Body of pancreas (tissue), 4 donors: Measurements from ENCODE around the gene SMARCB1.

ENCODE experiments used
- POLR2A ChIP-seq, 3 donors: fragments of 450-650 bp; IDR thresholded peaks; one replicate each; pipeline ENCODE4 v1.6.1; 2016; ENCODE audit warnings: antibody characterized with exemption in 3 of 3, mild to moderate bottlenecking in 2 of 3
- TF ChIP-seq, protein P1 (sequence below), 7 experiments: fragments of 450-650 bp in 4 of 7; fragments of 200-600 bp in 3 of 7; sonication (generic) in 3 of 7; IDR thresholded peaks; one replicate each; pipeline ENCODE4 v1.5.1; 2016 to 2019; ENCODE audit warnings: antibody characterized with exemption in 7 of 7

DNA sequence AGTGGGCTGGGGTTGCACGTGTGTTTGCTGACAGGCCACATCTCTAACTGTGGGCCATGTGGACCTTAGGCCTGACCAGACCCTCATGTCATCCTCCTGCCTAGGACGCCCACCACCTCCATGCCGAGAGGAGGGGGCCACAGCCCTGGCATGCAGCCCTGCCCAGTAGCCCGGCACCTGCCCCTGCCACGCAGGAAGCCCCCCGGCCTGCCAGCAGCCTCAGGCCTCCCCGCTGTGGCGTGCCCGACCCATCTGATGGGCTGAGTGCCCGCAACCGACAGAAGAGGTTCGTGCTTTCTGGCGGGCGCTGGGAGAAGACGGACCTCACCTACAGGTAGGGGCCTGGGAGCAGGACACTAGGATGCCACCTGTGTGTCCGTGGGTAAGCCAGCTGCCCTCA, 7.7 kb upstream of the SMARCB1 start:
- TF ChIP-seq, protein P1, sequence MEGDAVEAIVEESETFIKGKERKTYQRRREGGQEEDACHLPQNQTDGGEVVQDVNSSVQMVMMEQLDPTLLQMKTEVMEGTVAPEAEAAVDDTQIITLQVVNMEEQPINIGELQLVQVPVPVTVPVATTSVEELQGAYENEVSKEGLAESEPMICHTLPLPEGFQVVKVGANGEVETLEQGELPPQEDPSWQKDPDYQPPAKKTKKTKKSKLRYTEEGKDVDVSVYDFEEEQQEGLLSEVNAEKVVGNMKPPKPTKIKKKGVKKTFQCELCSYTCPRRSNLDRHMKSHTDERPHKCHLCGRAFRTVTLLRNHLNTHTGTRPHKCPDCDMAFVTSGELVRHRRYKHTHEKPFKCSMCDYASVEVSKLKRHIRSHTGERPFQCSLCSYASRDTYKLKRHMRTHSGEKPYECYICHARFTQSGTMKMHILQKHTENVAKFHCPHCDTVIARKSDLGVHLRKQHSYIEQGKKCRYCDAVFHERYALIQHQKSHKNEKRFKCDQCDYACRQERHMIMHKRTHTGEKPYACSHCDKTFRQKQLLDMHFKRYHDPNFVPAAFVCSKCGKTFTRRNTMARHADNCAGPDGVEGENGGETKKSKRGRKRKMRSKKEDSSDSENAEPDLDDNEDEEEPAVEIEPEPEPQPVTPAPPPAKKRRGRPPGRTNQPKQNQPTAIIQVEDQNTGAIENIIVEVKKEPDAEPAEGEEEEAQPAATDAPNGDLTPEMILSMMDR (IDR thresholded peaks at IDR 0.05), result no peak
- no peak for TF ChIP-seq POLR2A (IDR thresholded peaks at IDR 0.05)
